CD4-positive, CD25-positive, alpha-beta regulatory T cell (primary cell): Measurements from ENCODE around the gene SORCS1. TPM values are rescaled to one million over a fixed set of nuclear protein-coding genes. Genes with fewer than 3 reads are reported as not detected.

Experiments
- ATAC-seq, 2 donors: fragments of 150-1000 bp; cut with Tn5 transposase; one replicate each; pipeline ENCODE4 v1.10.0; 2021; ENCODE audit warnings: low read depth in 2 of 2, moderate number of reproducible peaks in 2 of 2, moderate library complexity in 1 of 2
- DNase-seq, 3 donors: peaks; one replicate each; pipeline versions ENCODE4 v3.0.0 to v3.0.0-alpha.2; 2012 to 2022; ENCODE audit warnings: mixed read lengths in 1 of 3
- H3K27ac ChIP-seq: one replicate; pipeline ENCODE4 v1.7.0; 2013; ENCODE audit warnings: mild to moderate bottlenecking, low read length; ENCODE audit not compliant: insufficient read depth, poor library complexity, severe bottlenecking
- H3K27me3 ChIP-seq: one replicate; pipeline ENCODE4 v1.7.0; 2013; ENCODE audit warnings: low read length; ENCODE audit not compliant: control insufficient read depth, insufficient read depth
- H3K36me3 ChIP-seq: one replicate; pipeline ENCODE4 v1.7.0; 2013; ENCODE audit warnings: mild to moderate bottlenecking, low read length, moderate library complexity; ENCODE audit not compliant: control insufficient read depth, insufficient read depth
- H3K4me1 ChIP-seq: 2 replicates; pipeline ENCODE4 v1.7.0; 2013; ENCODE audit warnings: mild to moderate bottlenecking, low read length; ENCODE audit not compliant: insufficient read depth, control insufficient read depth, poor library complexity, severe bottlenecking
- H3K4me3 ChIP-seq: one replicate; pipeline ENCODE4 v1.7.0; 2013; ENCODE audit warnings: low read depth, mild to moderate bottlenecking, low read length, moderate library complexity
- H3K9me3 ChIP-seq, 2 experiments: 1 replicate in 1 of 2; 2 replicates in 1 of 2; pipeline ENCODE4 v1.7.0; 2013; ENCODE audit warnings: low read length in 2 of 2, mild to moderate bottlenecking in 1 of 2, moderate library complexity in 1 of 2; ENCODE audit not compliant: control insufficient read depth in 2 of 2
- H3K27ac Mint-ChIP-seq, 3 donors: one replicate each; pipeline ENCODE4 v1.8.0; 2020 to 2022; ENCODE audit warnings: mild to moderate bottlenecking in 3 of 3, mixed read lengths in 3 of 3, moderate library complexity in 2 of 3
- H3K27me3 Mint-ChIP-seq: one replicate; pipeline ENCODE4 v1.8.0; 2022; ENCODE audit warnings: mild to moderate bottlenecking, mixed read lengths
- H3K36me3 Mint-ChIP-seq: one replicate; pipeline ENCODE4 v1.8.0; 2020; ENCODE audit warnings: mixed read lengths
- H3K4me1 Mint-ChIP-seq, 4 donors: one replicate each; pipeline ENCODE4 v1.8.0; 2020 to 2022; ENCODE audit warnings: mixed read lengths in 4 of 4, mild to moderate bottlenecking in 1 of 4
- H3K4me3 Mint-ChIP-seq, 4 donors: one replicate each; pipeline ENCODE4 v1.8.0; 2020 to 2022; ENCODE audit warnings: mild to moderate bottlenecking in 4 of 4, mixed read lengths in 4 of 4, moderate library complexity in 3 of 4
- H3K9me3 Mint-ChIP-seq, 7 donors: one replicate each; pipeline ENCODE4 v1.8.0; 2020 to 2022; ENCODE audit warnings: mixed read lengths in 7 of 7, mild to moderate bottlenecking in 3 of 7, moderate library complexity in 2 of 7
- polyA plus RNA-seq, 4 donors: library from polyadenylated mRNA; unstranded; fragments of 300-500 nt; fragmentation: Illumina TruSeq; gene quantifications; one replicate each; pipeline ENCODE4 v1.2.3, GENCODE V29; 2021
- total RNA-seq: library from RNA; stranded (reverse); gene quantifications from one replicate; pipeline ENCODE4 v1.2.3, GENCODE V29; 2022

Gene SORCS1
- total and polyA plus RNA-seq, 5 donors from 2014 or later, result not detected

DNA sequence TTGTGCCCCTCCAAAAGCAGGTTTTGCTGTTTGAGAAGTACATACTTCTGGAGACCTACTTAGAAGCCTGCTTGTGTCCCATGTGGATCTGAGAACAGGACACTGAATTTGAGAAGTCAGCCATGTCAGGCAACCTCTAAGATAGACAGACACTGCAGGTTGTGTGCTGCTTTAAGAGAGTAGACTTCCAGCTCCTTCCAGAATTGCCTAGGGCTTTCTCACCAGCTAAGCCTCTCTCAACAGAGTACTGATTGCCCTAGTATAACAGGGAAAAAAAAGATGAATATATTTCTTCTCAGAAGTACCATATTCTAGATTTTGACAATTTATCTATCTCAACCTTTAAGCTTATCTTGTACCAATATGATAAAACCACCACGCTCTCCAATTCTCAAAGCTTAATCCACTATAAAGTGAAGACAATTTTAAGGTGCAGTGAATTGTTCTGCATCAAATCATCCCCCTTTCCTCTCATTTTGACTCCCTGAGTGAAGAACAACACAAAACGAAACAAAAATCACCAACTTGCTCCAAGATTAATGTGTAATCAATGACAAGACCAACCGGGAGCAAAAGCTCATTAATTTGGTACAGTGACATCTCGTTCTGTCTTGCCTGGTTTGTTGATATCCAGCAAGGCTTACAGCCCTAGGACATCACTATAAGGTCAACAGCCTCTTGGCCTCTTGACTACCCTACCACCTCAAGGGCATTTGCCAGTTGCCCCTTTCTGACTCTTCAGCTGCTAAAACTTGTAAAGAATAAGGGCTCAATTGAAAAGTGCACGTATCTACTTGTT is 214.6 kb downstream of the SORCS1 start:
- Histone ChIP-seq H3K4me1 (no peaks in the 10 kb centered on the region), H3K27ac (no peak overlapping the region), H3K4me3 (no peak overlapping the region), H3K27me3 (no peaks in the 10 kb centered on the region), H3K9me3 (peaks cover 0 to 3% of the 10 kb centered on the region in 2 experiments), H3K36me3 (no peaks in the 10 kb centered on the region)
- H3K27me3 Mint-ChIP-seq, result no peaks in the 10 kb centered on the region
- no peaks in the 10 kb centered on the region for H3K4me1 Mint-ChIP-seq
- no peak overlapping the region for H3K4me3 Mint-ChIP-seq
- DNase-seq (no peak), ATAC-seq (no peak)
- H3K36me3 Mint-ChIP-seq, result no peaks in the 10 kb centered on the region
- H3K27ac Mint-ChIP-seq, result no peak overlapping the region
- peaks cover 1 to 22% (median 4%) of the 10 kb centered on the region in 7 donors for H3K9me3 Mint-ChIP-seq

DNA sequence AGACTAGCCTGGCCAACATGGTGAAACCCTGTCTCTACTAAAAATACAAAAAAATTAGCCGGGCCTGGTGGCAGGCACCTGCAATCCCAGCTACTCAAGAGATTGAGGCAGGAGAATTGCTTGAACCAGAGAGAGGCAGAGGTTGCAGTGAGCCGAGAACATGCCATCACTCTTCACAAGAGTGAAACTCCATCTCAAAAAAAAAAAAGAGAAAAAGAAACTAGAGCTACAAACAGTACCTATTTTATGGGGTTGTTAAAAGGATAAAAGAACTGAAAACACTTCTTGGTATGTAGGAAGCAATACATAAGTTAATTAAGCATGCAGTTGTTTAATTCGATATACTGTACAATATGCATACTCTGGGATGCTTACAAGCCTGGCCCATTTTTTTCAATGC is 216.9 kb downstream of the SORCS1 start:
- Mint-ChIP-seq H3K9me3 (peaks cover 1 to 22% (median 4%) of the 10 kb centered on the region in 7 donors), H3K4me1 (no peaks in the 10 kb centered on the region), H3K27ac (no peak overlapping the region), H3K4me3 (no peak overlapping the region), H3K36me3 (no peaks in the 10 kb centered on the region), H3K27me3 (no peaks in the 10 kb centered on the region)
- no peaks in the 10 kb centered on the region for H3K27me3 ChIP-seq
- DNase-seq, result no peak
- no peaks in the 10 kb centered on the region for H3K36me3 ChIP-seq
- no peak for ATAC-seq
- no peaks in the 10 kb centered on the region for H3K4me1 ChIP-seq
- H3K4me3 ChIP-seq, result no peak overlapping the region
- no peaks in the 10 kb centered on the region for H3K9me3 ChIP-seq
- H3K27ac ChIP-seq, result no peak overlapping the region

DNA sequence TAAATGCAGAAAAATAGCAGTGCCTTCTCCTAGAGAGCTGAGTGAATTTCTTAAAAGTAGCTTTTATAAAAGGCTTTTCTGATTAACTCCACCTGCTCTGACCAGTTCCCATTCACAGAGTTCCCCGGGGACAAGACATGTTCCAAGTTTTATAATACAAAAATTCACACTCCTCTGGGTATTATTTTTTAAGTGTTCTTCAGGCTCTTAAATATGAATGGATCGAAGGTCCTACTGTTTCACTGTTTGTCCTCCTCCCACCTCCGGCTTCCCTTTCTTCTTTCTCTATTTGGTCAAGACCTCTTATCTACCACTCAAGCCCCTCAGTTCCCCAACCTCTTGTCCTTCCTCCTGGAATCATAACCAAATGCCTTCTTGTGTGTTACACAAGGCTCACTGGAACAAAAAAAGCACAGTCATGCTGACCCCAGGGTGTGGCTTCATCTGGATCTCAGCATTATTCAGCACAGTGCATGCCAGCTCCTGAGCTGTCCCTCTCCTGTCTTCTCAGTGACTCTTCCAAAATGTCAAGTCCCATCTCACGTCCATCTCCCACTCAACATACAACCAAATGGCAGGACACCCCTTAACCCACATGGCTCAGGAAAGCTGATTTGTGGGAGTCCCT is 222.4 kb downstream of the SORCS1 start:
- DNase-seq, result no peak

GRCh38 chr10:106941297-106942034 is 223.0 kb downstream of the SORCS1 start:
- Histone ChIP-seq H3K4me3 (no peak overlapping the region), H3K36me3 (no peaks in the 10 kb centered on the region), H3K27me3 (no peaks in the 10 kb centered on the region), H3K9me3 (peaks cover 0 to 3% of the 10 kb centered on the region in 2 experiments), H3K4me1 (no peaks in the 10 kb centered on the region), H3K27ac (no peak overlapping the region)
- H3K27me3 Mint-ChIP-seq, result no peaks in the 10 kb centered on the region
- no peaks in the 10 kb centered on the region for H3K36me3 Mint-ChIP-seq
- no peak overlapping the region for H3K4me3 Mint-ChIP-seq
- no peaks in the 10 kb centered on the region for H3K4me1 Mint-ChIP-seq
- peaks cover 0 to 23% (median 1%) of the 10 kb centered on the region in 7 donors for H3K9me3 Mint-ChIP-seq
- no peak overlapping the region for H3K27ac Mint-ChIP-seq
- no peak for ATAC-seq
- DNase-seq, result no peak

More for the DNA sequence above, 222.4 kb downstream of the SORCS1 start:
- H3K36me3 Mint-ChIP-seq, result no peaks in the 10 kb centered on the region
- ATAC-seq, result no peak
- no peaks in the 10 kb centered on the region for H3K27me3 ChIP-seq
- no peaks in the 10 kb centered on the region for H3K27me3 Mint-ChIP-seq
- H3K4me1 Mint-ChIP-seq, result no peaks in the 10 kb centered on the region
- H3K9me3 Mint-ChIP-seq, result peaks cover 0 to 28% (median 5%) of the 10 kb centered on the region in 7 donors
- H3K4me3 ChIP-seq, result no peak overlapping the region
- H3K27ac Mint-ChIP-seq, result no peak overlapping the region
- H3K4me3 Mint-ChIP-seq, result no peak overlapping the region
- no peaks in the 10 kb centered on the region for H3K4me1 ChIP-seq
- H3K27ac ChIP-seq, result no peak overlapping the region
- peaks cover 0 to 3% of the 10 kb centered on the region in 2 experiments for H3K9me3 ChIP-seq
- no peaks in the 10 kb centered on the region for H3K36me3 ChIP-seq

- Histone ChIP-seq H3K9me3 (peaks cover 0 to 3% of the 10 kb centered on the region in 2 experiments), H3K27ac (no peak overlapping the region), H3K4me1 (no peaks in the 10 kb centered on the region), H3K36me3 (no peaks in the 10 kb centered on the region), H3K4me3 (no peak overlapping the region), H3K27me3 (no peaks in the 10 kb centered on the region)
- ATAC-seq, result no peak
- no peak overlapping the region for H3K27ac Mint-ChIP-seq
- H3K36me3 Mint-ChIP-seq, result no peaks in the 10 kb centered on the region
- H3K4me1 Mint-ChIP-seq, result no peaks in the 10 kb centered on the region
- no peak overlapping the region for H3K4me3 Mint-ChIP-seq
- no peaks in the 10 kb centered on the region for H3K27me3 Mint-ChIP-seq
- H3K9me3 Mint-ChIP-seq, result peaks cover 0 to 12% (median 4%) of the 10 kb centered on the region in 7 donors
- DNase-seq, result no peak
These were observed 226.0 kb downstream of the SORCS1 start for GRCh38 chr10:106938513-106938912.

- no peaks in the 10 kb centered on the region for H3K4me1 Mint-ChIP-seq
- ATAC-seq (no peak), DNase-seq (no peak)
- Histone ChIP-seq H3K36me3 (no peaks in the 10 kb centered on the region), H3K27me3 (no peaks in the 10 kb centered on the region), H3K4me1 (no peaks in the 10 kb centered on the region), H3K4me3 (no peak overlapping the region), H3K27ac (no peak overlapping the region), H3K9me3 (no peaks in the 10 kb centered on the region)
- no peaks in the 10 kb centered on the region for H3K36me3 Mint-ChIP-seq
- H3K9me3 Mint-ChIP-seq, result peaks cover 0 to 15% (median 7%) of the 10 kb centered on the region in 7 donors
- H3K27me3 Mint-ChIP-seq, result no peaks in the 10 kb centered on the region
- no peak overlapping the region for H3K27ac Mint-ChIP-seq
- H3K4me3 Mint-ChIP-seq, result no peak overlapping the region
These were observed 228.5 kb downstream of the SORCS1 start for GRCh38 chr10:106935978-106936451.

GRCh38 chr10:106931853-106932249 is 232.7 kb downstream of the SORCS1 start:
- Histone ChIP-seq H3K4me3 (no peak overlapping the region), H3K27me3 (no peaks in the 10 kb centered on the region), H3K4me1 (no peaks in the 10 kb centered on the region), H3K27ac (no peak overlapping the region), H3K36me3 (no peaks in the 10 kb centered on the region), H3K9me3 (no peaks in the 10 kb centered on the region)
- no peak for ATAC-seq
- no peak for DNase-seq
- Mint-ChIP-seq H3K27ac (no peak overlapping the region), H3K4me3 (no peak overlapping the region), H3K4me1 (no peaks in the 10 kb centered on the region), H3K9me3 (peaks cover 0 to 8% (median 3%) of the 10 kb centered on the region in 7 donors), H3K36me3 (no peaks in the 10 kb centered on the region), H3K27me3 (no peaks in the 10 kb centered on the region)
